ENCODE measurements around the gene BCORL1. TPM values are rescaled to one million over a fixed set of nuclear protein-coding genes. Genes with fewer than 3 reads are reported as not detected.

Gene BCORL1
- total RNA-seq, 1 donor from 2014 or later = 22.9 TPM

- Mint-ChIP-seq H3K27ac (ENCODE audit: unreplicated experiment) (no peak overlapping the region), H3K9me3 (ENCODE audit: unreplicated experiment) (no peaks in the 10 kb centered on the region), H3K4me3 (ENCODE audit: unreplicated experiment) (no peak overlapping the region), H3K4me1 (ENCODE audit: unreplicated experiment) (peaks cover 3% of the 10 kb centered on the region), H3K36me3 (ENCODE audit: unreplicated experiment) (peaks cover 23% of the 10 kb centered on the region), H3K27me3 (ENCODE audit: unreplicated experiment) (no peaks in the 10 kb centered on the region)
- DNase-seq (ENCODE audit: extremely low spot score, unreplicated experiment) = no peak
- TF ChIP-seq, protein P1, sequence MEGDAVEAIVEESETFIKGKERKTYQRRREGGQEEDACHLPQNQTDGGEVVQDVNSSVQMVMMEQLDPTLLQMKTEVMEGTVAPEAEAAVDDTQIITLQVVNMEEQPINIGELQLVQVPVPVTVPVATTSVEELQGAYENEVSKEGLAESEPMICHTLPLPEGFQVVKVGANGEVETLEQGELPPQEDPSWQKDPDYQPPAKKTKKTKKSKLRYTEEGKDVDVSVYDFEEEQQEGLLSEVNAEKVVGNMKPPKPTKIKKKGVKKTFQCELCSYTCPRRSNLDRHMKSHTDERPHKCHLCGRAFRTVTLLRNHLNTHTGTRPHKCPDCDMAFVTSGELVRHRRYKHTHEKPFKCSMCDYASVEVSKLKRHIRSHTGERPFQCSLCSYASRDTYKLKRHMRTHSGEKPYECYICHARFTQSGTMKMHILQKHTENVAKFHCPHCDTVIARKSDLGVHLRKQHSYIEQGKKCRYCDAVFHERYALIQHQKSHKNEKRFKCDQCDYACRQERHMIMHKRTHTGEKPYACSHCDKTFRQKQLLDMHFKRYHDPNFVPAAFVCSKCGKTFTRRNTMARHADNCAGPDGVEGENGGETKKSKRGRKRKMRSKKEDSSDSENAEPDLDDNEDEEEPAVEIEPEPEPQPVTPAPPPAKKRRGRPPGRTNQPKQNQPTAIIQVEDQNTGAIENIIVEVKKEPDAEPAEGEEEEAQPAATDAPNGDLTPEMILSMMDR (IDR thresholded peaks at IDR 0.05) = no peak
Observed at GRCh38 chrX:130027569-130027968, 45.1 kb downstream of the BCORL1 start.

DNA sequence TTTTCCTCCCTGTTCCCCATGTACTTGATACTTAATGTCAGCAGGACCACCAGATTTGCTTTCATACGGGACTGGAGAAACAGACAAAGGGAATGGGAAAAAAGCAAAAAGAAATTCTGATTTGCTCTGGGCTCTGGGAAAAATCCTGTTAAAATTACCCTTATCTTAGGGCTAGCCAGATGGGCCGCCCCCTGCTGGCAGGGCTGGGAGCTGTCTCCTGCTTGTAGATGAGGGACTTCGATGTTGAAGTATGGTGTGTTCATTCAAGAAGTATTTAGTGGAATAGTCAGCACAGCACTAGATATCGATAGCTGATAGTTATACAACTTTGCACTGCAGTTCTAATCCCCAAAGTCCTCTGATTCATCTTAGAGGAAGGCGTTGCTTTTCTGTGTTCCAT lies 45.8 kb downstream of the BCORL1 start:
- peaks cover 3% of the 10 kb centered on the region for H3K4me1 Mint-ChIP-seq (ENCODE audit: unreplicated experiment)
- H3K27me3 Mint-ChIP-seq (ENCODE audit: unreplicated experiment) = no peaks in the 10 kb centered on the region
- H3K27ac Mint-ChIP-seq (ENCODE audit: unreplicated experiment) = no peak overlapping the region
- no peak for DNase-seq (ENCODE audit: extremely low spot score, unreplicated experiment)
- no peak overlapping the region for H3K4me3 Mint-ChIP-seq (ENCODE audit: unreplicated experiment)
- peaks cover 21% of the 10 kb centered on the region for H3K36me3 Mint-ChIP-seq (ENCODE audit: unreplicated experiment)
- no peaks in the 10 kb centered on the region for H3K9me3 Mint-ChIP-seq (ENCODE audit: unreplicated experiment)
- TF ChIP-seq, protein P1 (IDR thresholded peaks at IDR 0.05) = peak; percentile 65

GRCh38 chrX:130030826-130031225 lies 48.4 kb downstream of the BCORL1 start:
- Mint-ChIP-seq H3K36me3 (ENCODE audit: unreplicated experiment) (peaks cover 11% of the 10 kb centered on the region), H3K27me3 (ENCODE audit: unreplicated experiment) (no peaks in the 10 kb centered on the region), H3K27ac (ENCODE audit: unreplicated experiment) (no peak overlapping the region), H3K9me3 (ENCODE audit: unreplicated experiment) (no peaks in the 10 kb centered on the region), H3K4me3 (ENCODE audit: unreplicated experiment) (no peak overlapping the region), H3K4me1 (ENCODE audit: unreplicated experiment) (no peaks in the 10 kb centered on the region)
- TF ChIP-seq, protein P1 (IDR thresholded peaks at IDR 0.05) = no peak
- DNase-seq (ENCODE audit: extremely low spot score, unreplicated experiment) = no peak

DNA sequence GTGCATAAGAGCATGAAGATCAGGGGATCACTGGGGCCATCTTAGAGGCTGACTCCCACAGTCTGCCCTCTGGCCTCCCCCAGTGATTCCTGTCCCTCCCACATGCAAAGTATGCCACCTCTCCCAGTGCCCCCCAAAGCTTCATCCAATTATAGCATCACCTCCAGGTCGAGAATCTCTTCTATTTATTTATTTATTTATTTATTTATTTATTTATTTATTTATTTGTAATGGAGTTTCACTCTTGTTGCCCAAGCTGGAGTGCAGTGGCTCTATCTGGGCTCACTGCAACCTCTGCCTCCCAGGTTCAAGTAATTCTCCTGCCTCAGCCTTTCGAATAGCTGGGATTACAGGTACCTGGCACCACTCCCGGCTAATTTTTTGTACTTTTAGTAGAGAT lies 50.1 kb downstream of the BCORL1 start:
- DNase-seq (ENCODE audit: extremely low spot score, unreplicated experiment) = no peak
- Mint-ChIP-seq H3K9me3 (ENCODE audit: unreplicated experiment) (no peaks in the 10 kb centered on the region), H3K36me3 (ENCODE audit: unreplicated experiment) (peaks cover 8% of the 10 kb centered on the region), H3K27me3 (ENCODE audit: unreplicated experiment) (no peaks in the 10 kb centered on the region), H3K27ac (ENCODE audit: unreplicated experiment) (no peak overlapping the region), H3K4me1 (ENCODE audit: unreplicated experiment) (no peaks in the 10 kb centered on the region), H3K4me3 (ENCODE audit: unreplicated experiment) (no peak overlapping the region)
- TF ChIP-seq, protein P1 (IDR thresholded peaks at IDR 0.05) = no peak

GRCh38 chrX:130034178-130034577 lies 51.7 kb downstream of the BCORL1 start:
- no peak for DNase-seq (ENCODE audit: extremely low spot score, unreplicated experiment)
- Mint-ChIP-seq H3K36me3 (ENCODE audit: unreplicated experiment) (peaks cover 8% of the 10 kb centered on the region), H3K4me3 (ENCODE audit: unreplicated experiment) (no peak overlapping the region), H3K4me1 (ENCODE audit: unreplicated experiment) (no peaks in the 10 kb centered on the region), H3K9me3 (ENCODE audit: unreplicated experiment) (no peaks in the 10 kb centered on the region), H3K27ac (ENCODE audit: unreplicated experiment) (no peak overlapping the region), H3K27me3 (ENCODE audit: unreplicated experiment) (no peaks in the 10 kb centered on the region)
- TF ChIP-seq, protein P1 (IDR thresholded peaks at IDR 0.05) = no peak
